H1 (cell line): ENCODE data around the gene MREG. TPM values are rescaled to one million over a fixed set of nuclear protein-coding genes. Genes with fewer than 3 reads are reported as not detected.

Source experiments
- CTCF ChIA-PET: fragments of 300-600 bp; sonication (Branson Sonifier 250); formaldehyde crosslinking; loops from one replicate; lab custom pipeline; 2021; ENCODE audit not compliant: partially characterized antibody; lab: Charles Lee
- POLR2A ChIA-PET: fragments of 300-600 bp; sonication (Branson Sonifier 250); formaldehyde crosslinking; loops from one replicate; lab custom pipeline; 2021; ENCODE audit warnings: inconsistent platforms; ENCODE audit not compliant: partially characterized antibody; lab: Charles Lee
- DNase-seq, 2 experiments: peaks; one replicate each; pipeline versions ENCODE4 v3.0.0 to v3.0.0-alpha.2; 2010 to 2022; ENCODE audit warnings: low spot score in 2 of 2, low read depth in 1 of 2, mixed read lengths in 1 of 2
- FAIRE-seq: peaks from 2 replicates; lab custom pipeline; 2011; peaks lifted over from hg19 to GRCh38; lab: Jason Lieb, UNC
- H2AFZ ChIP-seq: 2 replicates; pipeline ENCODE4 v1.8.1; 2012; ENCODE audit warnings: low read length, inconsistent platforms
- H2AK5ac ChIP-seq: 2 replicates; pipeline ENCODE4 v1.6.1; 2013; ENCODE audit warnings: low read depth, low read length
- H2BK120ac ChIP-seq: replicated peaks from 2 replicates; pipeline ENCODE3; 2013; ENCODE audit warnings: low read depth, low read length, inconsistent platforms
- H2BK12ac ChIP-seq: 2 replicates; pipeline ENCODE4 v1.6.1; 2013; ENCODE audit warnings: low read depth, low read length
- H2BK15ac ChIP-seq: 2 replicates; pipeline ENCODE4 v1.6.1; 2013; ENCODE audit warnings: low read length
- H2BK20ac ChIP-seq: 2 replicates; pipeline ENCODE4 v1.6.1; 2013; ENCODE audit warnings: low read length
- H2BK5ac ChIP-seq: 2 replicates; pipeline ENCODE4 v1.6.1; 2013; ENCODE audit warnings: low read depth, low read length
- H3K14ac ChIP-seq: 2 replicates; pipeline ENCODE4 v1.6.1; 2013; ENCODE audit warnings: inconsistent platforms; ENCODE audit not compliant: insufficient read length
- H3K18ac ChIP-seq: 2 replicates; pipeline ENCODE4 v1.6.1; 2013; ENCODE audit warnings: low read length; ENCODE audit errors: extremely low read depth
- H3K23ac ChIP-seq: 2 replicates; pipeline ENCODE4 v1.6.1; 2013; ENCODE audit warnings: inconsistent platforms; ENCODE audit not compliant: insufficient read length
- H3K23me2 ChIP-seq: 2 replicates; pipeline ENCODE4 v1.6.1; 2013; ENCODE audit warnings: low read depth, low read length
- H3K27ac ChIP-seq: 2 replicates; pipeline ENCODE4 v1.6.1; 2011; ENCODE audit warnings: low read depth, low read length, inconsistent platforms
- H3K27me3 ChIP-seq, 4 experiments: replicated peaks in 1 of 4; 1 replicate in 1 of 4; 2 replicates in 3 of 4; pipeline versions ENCODE4 v1.6.1 to v1.8.1; 2011 to 2013; ENCODE audit warnings: low read length in 3 of 4, mild to moderate bottlenecking in 3 of 4, inconsistent platforms in 2 of 4, mixed read lengths in 2 of 4, moderate library complexity in 1 of 4; ENCODE audit not compliant: control insufficient read depth in 3 of 4, insufficient read depth in 3 of 4; ENCODE audit errors: extremely low read depth in 1 of 4
- H3K36me3 ChIP-seq, 4 experiments: 2 replicates each; pipeline versions ENCODE4 v1.6.1 to v1.8.1; 2011 to 2013; ENCODE audit warnings: mild to moderate bottlenecking in 4 of 4, low read length in 3 of 4, moderate library complexity in 2 of 4, control low read depth in 1 of 4, inconsistent platforms in 1 of 4; ENCODE audit not compliant: insufficient read depth in 4 of 4, control insufficient read depth in 2 of 4
- H3K4ac ChIP-seq: replicated peaks from 2 replicates; pipeline ENCODE3; 2013; ENCODE audit warnings: low read length, low read depth, mixed read lengths, inconsistent platforms; ENCODE audit not compliant: insufficient read length
- H3K4me1 ChIP-seq, 4 experiments: replicated peaks in 1 of 4; 1 replicate in 1 of 4; 2 replicates in 3 of 4; pipeline versions ENCODE4 v1.6.1 to v1.8.1; 2011 to 2013; ENCODE audit warnings: low read length in 3 of 4, inconsistent platforms in 2 of 4, mixed read lengths in 1 of 4; ENCODE audit not compliant: insufficient read depth in 4 of 4, control insufficient read depth in 3 of 4
- H3K4me2 ChIP-seq, 2 experiments: 2 replicates each; pipeline versions ENCODE4 v1.6.1 to v1.8.1; 2011 to 2013; ENCODE audit warnings: low read depth in 2 of 2, low read length in 2 of 2, control low read depth in 1 of 2, inconsistent platforms in 1 of 2, mild to moderate bottlenecking in 1 of 2; ENCODE audit not compliant: insufficient read depth in 1 of 2
- H3K4me3 ChIP-seq, 4 experiments: fragments of 200-600, 300-600 bp in 1 of 4; sonication (generic), shearing (Covaris generic), sonication (Bioruptor Twin) in 1 of 4; 2 replicates each; pipeline versions ENCODE4 v1.5.1 to v1.8.1; 2011 to 2016; ENCODE audit warnings: low read length in 4 of 4, low read depth in 3 of 4, control low read depth in 2 of 4, inconsistent platforms in 2 of 4, mild to moderate bottlenecking in 2 of 4, mixed read lengths in 1 of 4, moderate library complexity in 1 of 4; ENCODE audit not compliant: insufficient read depth in 2 of 4; ENCODE audit errors: extremely low read depth in 1 of 4
- H3K56ac ChIP-seq: replicated peaks from 2 replicates; pipeline ENCODE3; 2013; ENCODE audit warnings: low read depth, mild to moderate bottlenecking, mixed read lengths, low read length, inconsistent platforms; ENCODE audit not compliant: insufficient read length
- H3K79me1 ChIP-seq: 2 replicates; pipeline ENCODE4 v1.6.1; 2013; ENCODE audit warnings: low read depth, low read length, control low read depth
- H3K79me2 ChIP-seq, 2 experiments: 2 replicates each; pipeline versions ENCODE4 v1.6.1 to v1.8.1; 2012 to 2013; ENCODE audit warnings: low read length in 2 of 2, mild to moderate bottlenecking in 2 of 2, inconsistent platforms in 1 of 2; ENCODE audit not compliant: insufficient read depth in 2 of 2, control insufficient read depth in 1 of 2
- H3K9ac ChIP-seq, 4 experiments: replicated peaks in 1 of 4; 1 replicate in 1 of 4; 2 replicates in 3 of 4; pipeline versions ENCODE4 v1.6.1 to v1.8.1; 2011 to 2013; ENCODE audit warnings: low read depth in 3 of 4, low read length in 3 of 4, control low read depth in 2 of 4, mild to moderate bottlenecking in 2 of 4, moderate library complexity in 2 of 4, inconsistent platforms in 1 of 4; ENCODE audit errors: extremely low read depth in 1 of 4
- H3K9me3 ChIP-seq, 2 experiments: 2 replicates each; pipeline versions ENCODE4 v1.6.1 to v1.8.1; 2012 to 2013; ENCODE audit warnings: mild to moderate bottlenecking in 2 of 2, moderate library complexity in 2 of 2, control low read depth in 1 of 2, inconsistent platforms in 1 of 2, low read depth in 1 of 2, low read length in 1 of 2, mixed read lengths in 1 of 2; ENCODE audit not compliant: insufficient read depth in 2 of 2
- H4K20me1 ChIP-seq, 2 experiments: replicated peaks in 1 of 2; 2 replicates each; pipeline versions ENCODE3 to v1.8.1; 2011 to 2013; ENCODE audit warnings: inconsistent platforms in 2 of 2, low read length in 2 of 2, mild to moderate bottlenecking in 1 of 2; ENCODE audit not compliant: insufficient read depth in 2 of 2, control insufficient read depth in 1 of 2
- H4K5ac ChIP-seq: 2 replicates; pipeline ENCODE4 v1.6.1; 2013; ENCODE audit warnings: low read length, low read depth, mixed read lengths, inconsistent platforms; ENCODE audit not compliant: insufficient read length
- H4K8ac ChIP-seq: 2 replicates; pipeline ENCODE4 v1.8.0; 2013; ENCODE audit warnings: mild to moderate bottlenecking, moderate library complexity, low read length, inconsistent platforms; ENCODE audit not compliant: insufficient read depth; ENCODE audit errors: extremely low read depth
- H4K91ac ChIP-seq: replicated peaks from 2 replicates; pipeline ENCODE3; 2013; ENCODE audit warnings: low read length, mixed read lengths, inconsistent platforms; ENCODE audit not compliant: insufficient read length
- BRCA1 ChIP-seq: IDR thresholded peaks from 2 replicates; pipeline ENCODE4 v1.6.1; 2012; ENCODE audit warnings: low read depth, low read length, improper control_type of control experiment
- CHD2 ChIP-seq: IDR thresholded peaks from 2 replicates; pipeline ENCODE4 v1.6.1; 2012; ENCODE audit warnings: low read length, improper control_type of control experiment
- CTBP2 ChIP-seq: IDR thresholded peaks from 2 replicates; pipeline ENCODE4 v1.7.0; 2011; ENCODE audit warnings: borderline replicate concordance, mild to moderate bottlenecking, moderate library complexity, mixed read lengths, low read length; ENCODE audit not compliant: insufficient read depth, insufficient read length
- CTCF ChIP-seq, 3 experiments: IDR thresholded peaks; 1 replicate in 2 of 3; 2 replicates in 1 of 3; pipeline versions ENCODE4 v1.5.1 to v1.6.1; 2011; ENCODE audit warnings: low read length in 3 of 3, mild to moderate bottlenecking in 3 of 3, inconsistent platforms in 2 of 3, low read depth in 1 of 3, moderate library complexity in 1 of 3; ENCODE audit not compliant: insufficient read depth in 1 of 3; ENCODE audit errors: control extremely low read depth in 1 of 3
- FOSL1 ChIP-seq: IDR thresholded peaks from 2 replicates; pipeline ENCODE4 v1.6.1; 2011; ENCODE audit warnings: mild to moderate bottlenecking, low read depth, low read length, moderate library complexity; ENCODE audit not compliant: insufficient read depth
- GTF2F1 ChIP-seq: IDR thresholded peaks from 2 replicates; pipeline ENCODE4 v1.6.1; 2012; ENCODE audit warnings: low read depth, low read length, improper control_type of control experiment, borderline replicate concordance
- JUND ChIP-seq: IDR thresholded peaks from 2 replicates; pipeline ENCODE4 v1.6.1; 2011; ENCODE audit warnings: mild to moderate bottlenecking, improper control_type of control experiment, low read length
- KDM4A ChIP-seq: IDR thresholded peaks from one replicate; pipeline ENCODE4 v1.7.1; 2012; ENCODE audit warnings: low read depth, mild to moderate bottlenecking, moderate library complexity, low read length, inconsistent platforms; ENCODE audit not compliant: severe bottlenecking
- USF2 ChIP-seq: IDR thresholded peaks from 2 replicates; pipeline ENCODE4 v1.6.1; 2011; ENCODE audit warnings: low read length, improper control_type of control experiment
- ZNF274 ChIP-seq: IDR thresholded peaks from 2 replicates; pipeline ENCODE4 v1.7.0; 2012; ENCODE audit warnings: low read length, borderline replicate concordance; ENCODE audit errors: extremely low read depth
- WGBS, 2 experiments: shearing (Covaris generic) in 1 of 2; methylation state at CpG; one replicate each; pipeline versions ENCODE4 v1.1.6 to v1.1.7; 2013 to 2015; ENCODE audit warnings: low lambda C conversion rate in 2 of 2, mixed read lengths in 2 of 2, inconsistent platforms in 1 of 2, low coverage in 1 of 2, missing lambda C conversion rate in 1 of 2; ENCODE audit not compliant: insufficient replicate concordance in 2 of 2, insufficient coverage in 1 of 2, insufficient read length in 1 of 2; ENCODE audit errors: extremely low coverage in 1 of 2, missing lambda C conversion rate in 1 of 2; 5-methylcytosine and 5-hydroxymethylcytosine counted together
- polyA plus RNA-seq, 7 experiments: library from polyadenylated mRNA; depleted of rRNA in 3 of 7; stranded (reverse) in 5 of 7; unstranded in 2 of 7; fragments of >200 nt in 5 of 7; fragments of 200-250 nt in 2 of 7; gene quantifications; 1 replicate in 5 of 7; 2 replicates in 1 of 7; 4 replicates in 1 of 7; pipeline versions ENCODE4 v1.2.1 to v1.2.3, GENCODE V29; 2011 to 2013; ENCODE audit warnings: missing spikeins in 2 of 7, mixed read lengths in 2 of 7
- total RNA-seq: library from RNA; stranded (reverse); fragmentation: NEBNext Ultra II Directional; extraction: Animal tissue kit (Norgen Biotek cat#: 25700); gene quantifications from 2 replicates; pipeline ENCODE4 v1.2.1, GENCODE V29; 2021

MREG gene
- total and polyA plus RNA-seq, 2 of the 8 experiments (the other 6 are each of a cell fraction or from before 2014, with no cell fraction given): 7.5 to 31.9 TPM

GRCh38 chr2:216016581-216016980 is 3.2 kb upstream of the MREG start:
- Histone ChIP-seq H4K20me1 (no peaks in the 10 kb centered on the region), H3K23ac (no peak overlapping the region), H3K23me2 (peaks cover 2% of the 10 kb centered on the region; the same call in 1 of the 2 replicates), H2BK15ac (no peak overlapping the region), H3K9me3 (no peaks in the 10 kb centered on the region), H3K4me1 (peaks cover 0 to 3% (median under 1%) of the 10 kb centered on the region in 4 experiments; a peak in 3 of 7 replicates), H3K9ac (no peak overlapping the region), H3K4me2 (no peak overlapping the region), H3K27ac (no peak overlapping the region), H3K79me1 (no peaks in the 10 kb centered on the region), H4K5ac (no peak overlapping the region), H4K8ac (no peak overlapping the region), H2BK5ac (no peak overlapping the region), H2BK20ac (no peak overlapping the region), H3K18ac (no peak overlapping the region), H4K91ac (no peak overlapping the region), H3K79me2 (peaks cover 0 to 13% of the 10 kb centered on the region in 2 experiments; a peak in 2 of 4 replicates), H2BK120ac (no peak overlapping the region), H3K4ac (no peak overlapping the region), H3K36me3 (no peaks in the 10 kb centered on the region), H2BK12ac (no peak overlapping the region), H3K14ac (no peak overlapping the region), H2AFZ (no peak overlapping the region), H2AK5ac (no peak overlapping the region), H3K4me3 (no peak overlapping the region), H3K27me3 (no peaks in the 10 kb centered on the region), H3K56ac (no peak overlapping the region)
- FAIRE-seq: no peak
- WGBS, 2 experiments: 76% methylated on average over 1 of the region's 1 CpG; no CpG with 5 or more reads in 1 of the 2 experiments
- CTCF ChIA-PET: interaction anchor here (0.7 to 12.0 kb wide), 7 partner anchors 11 to 206 kb away, joined by 3 to 165 read pairs (median 3); partner anchors contain the start of gene XRCC5
- POLR2A ChIA-PET: interaction anchor here (1.1 kb wide), 1 partner anchor 10 kb away, joined by 3 read pairs; no protein-coding TSS in a partner anchor
- DNase-seq: no peak
- no peak for TF ChIP-seq KDM4A
- TF ChIP-seq JUND: no peak
- TF ChIP-seq USF2: no peak
- no peak for TF ChIP-seq ZNF274
- no peak for TF ChIP-seq CHD2
- TF ChIP-seq CTBP2: no peak
- no peak for TF ChIP-seq FOSL1
- TF ChIP-seq GTF2F1: no peak
- no peak for TF ChIP-seq CTCF (IDR thresholded peaks at IDR 0.05; ENCODE audit: control extremely low read depth in 1 of 3, insufficient read depth in 1 of 3, low read depth in 1 of 3, low read length in 3 of 3)
- no peak for TF ChIP-seq BRCA1
